GM19035 (cell line): ENCODE measurements around the gene LRRC28.

Experiments
- ATAC-seq: cut with Tn5 transposase; IDR thresholded peaks from one replicate; pipeline ENCODE4 v1.9.1; 2021; ENCODE audit not compliant: unreplicated experiment

Gene LRRC28

GRCh38 chr15:99249270-99249841 lies 1.9 kb upstream of the LRRC28 start, which contains the start of gene TTC23:
TSS of gene TTC23 (minus strand) at chr15:99249581. CDS start at chr15:99228712, 20,869 bp downstream.
- no peak for ATAC-seq

GRCh38 chr15:99250001-99250400 lies 1.3 kb upstream of the LRRC28 start:
- no peak for ATAC-seq

- no peak for ATAC-seq
Observed at GRCh38 chr15:99250494-99250856, 806 bp upstream of the LRRC28 start.

GRCh38 chr15:99252326-99252725 lies 1.0 kb downstream of the LRRC28 start:
- ATAC-seq: no peak

GRCh38 chr15:99253381-99254090 lies 2.3 kb downstream of the LRRC28 start:
- ATAC-seq: no peak

- ATAC-seq: no peak
Observed at GRCh38 chr15:99257107-99257750, 5.9 kb downstream of the LRRC28 start.

GRCh38 chr15:99264125-99264524 lies 12.8 kb downstream of the LRRC28 start:
- no peak for ATAC-seq

- no peak for ATAC-seq
Observed at GRCh38 chr15:99265541-99266070, 14.3 kb downstream of the LRRC28 start.

GRCh38 chr15:99267957-99268356 lies 16.7 kb downstream of the LRRC28 start:
- no peak for ATAC-seq

GRCh38 chr15:99268431-99268830 lies 17.1 kb downstream of the LRRC28 start:
- no peak for ATAC-seq

GRCh38 chr15:99273801-99274200 lies 22.5 kb downstream of the LRRC28 start:
- ATAC-seq: no peak

- no peak for ATAC-seq
Observed at GRCh38 chr15:99275061-99275460, 23.8 kb downstream of the LRRC28 start.

- ATAC-seq: no peak
Observed at GRCh38 chr15:99275525-99276128, 24.3 kb downstream of the LRRC28 start.

GRCh38 chr15:99279290-99279689 lies 28.0 kb downstream of the LRRC28 start:
- ATAC-seq: no peak

GRCh38 chr15:99279827-99280226 lies 28.5 kb downstream of the LRRC28 start:
- no peak for ATAC-seq

- no peak for ATAC-seq
Observed at GRCh38 chr15:99282121-99282520, 30.8 kb downstream of the LRRC28 start.

GRCh38 chr15:99282586-99282985 lies 31.3 kb downstream of the LRRC28 start:
- no peak for ATAC-seq

- no peak for ATAC-seq
Observed at GRCh38 chr15:99283717-99284116, 32.4 kb downstream of the LRRC28 start.

GRCh38 chr15:99291643-99292042 lies 40.4 kb downstream of the LRRC28 start:
- ATAC-seq: no peak

- ATAC-seq: no peak
Observed at GRCh38 chr15:99295840-99296239, 44.6 kb downstream of the LRRC28 start.

- ATAC-seq: no peak
Observed at GRCh38 chr15:99296386-99296785, 45.1 kb downstream of the LRRC28 start.

- no peak for ATAC-seq
Observed at GRCh38 chr15:99303907-99304306, 52.6 kb downstream of the LRRC28 start.
